Motor neuron (in vitro differentiated cells): ENCODE data around the gene NSUN2. TPM values are rescaled to one million over a fixed set of nuclear protein-coding genes. Genes with fewer than 3 reads are reported as not detected.

Source experiments
- total RNA-seq, 8 experiments: library from RNA; unstranded; fragments of 300-600 nt; gene quantifications; 2 replicates each; pipeline versions ENCODE4 v1.2.3 to v1.2.4, GENCODE V29; 2022

The NSUN2 gene
- total RNA-seq, 8 experiments from 2014 or later, result 20.6 to 86.7 (median 35.2) TPM

Other genes with a start within 250 kb of the NSUN2 start
- 10 to 100 TPM in 5 of 8 experiments, under 1 TPM in 1, not detected in 2; 0.28 to 45.4 (median 26.5) TPM for gene UBE2QL1, start 184.2 kb downstream of the NSUN2 start, total RNA-seq
- gene SRD5A1, start 396 bp upstream of the NSUN2 start, total RNA-seq, result 10 to 100 TPM in 5 of 8 experiments, 1 to 10 TPM in 3; 6.4 to 28.6 (median 15.0) TPM
- 10 to 100 TPM; 10.5 to 29.2 (median 21.0) TPM for gene TENT4A, start 80.4 kb upstream of the NSUN2 start, total RNA-seq